ENCODE results near the gene TTLL10. TPM values are rescaled to one million over a fixed set of nuclear protein-coding genes. Genes with fewer than 3 reads are reported as not detected.

The TTLL10 gene
- total RNA-seq, 1 donor from 2014 or later: not detected

DNA sequence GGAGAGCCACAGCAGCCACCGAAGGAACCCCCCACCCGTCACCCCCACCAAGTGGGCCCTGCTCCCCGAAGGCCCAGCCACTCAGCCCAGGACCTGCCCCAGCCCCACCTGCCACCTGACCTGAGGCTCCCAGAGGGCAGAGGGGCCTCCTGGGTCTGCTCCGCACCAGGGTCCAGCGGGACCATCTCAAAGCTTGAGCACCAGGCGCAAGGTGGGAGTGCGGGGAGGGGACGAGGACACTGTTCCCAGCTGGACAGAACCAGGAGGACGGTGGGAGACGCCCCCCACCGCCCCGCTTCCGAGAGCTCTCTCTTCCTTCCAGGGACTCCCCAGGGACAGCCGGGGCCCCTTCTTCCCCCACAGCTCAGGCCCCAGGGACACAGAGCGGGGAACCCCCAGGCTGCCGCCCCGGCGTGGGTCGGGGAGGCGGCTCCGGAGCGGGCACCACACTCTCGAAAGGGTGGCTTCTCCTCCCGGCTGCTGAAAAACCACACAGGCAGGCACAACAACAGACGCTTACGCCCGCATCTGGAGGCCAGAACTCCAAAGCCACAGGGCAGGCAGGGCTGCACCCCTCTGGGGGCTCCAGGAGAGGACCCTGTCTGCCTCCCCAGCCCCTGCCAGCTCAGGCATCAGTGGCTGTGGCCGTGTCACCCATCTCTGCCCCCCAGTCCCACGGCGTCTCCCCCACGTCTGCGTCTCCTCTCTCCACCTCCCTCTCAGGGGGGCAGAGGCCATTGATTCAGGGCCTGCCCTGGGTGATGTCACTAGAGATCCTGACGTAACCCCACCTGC is 1.9 kb upstream of the TTLL10 start:
- no peaks in the 10 kb centered on the region for H3K9me3 Mint-ChIP-seq (ENCODE audit: unreplicated experiment)
- no peak overlapping the region for H3K4me2 ChIP-seq (ENCODE audit: low read length)
- no peak overlapping the region for H3K27ac ChIP-seq (ENCODE audit: low read depth, low read length)
- no peaks in the 10 kb centered on the region for H3K36me3 ChIP-seq (ENCODE audit: insufficient read depth, low read length)
- peak overlapping the region; percentile 62 for H3K27ac Mint-ChIP-seq (ENCODE audit: unreplicated experiment)
- H3K27me3 Mint-ChIP-seq (ENCODE audit: low read depth, unreplicated experiment): peaks cover 29% of the 10 kb centered on the region
- FAIRE-seq: no peak
- H3K4me3 ChIP-seq (ENCODE audit: insufficient read depth, low read depth, low read length): no peak overlapping the region
- no peak for TF ChIP-seq EZH2 (IDR thresholded peaks at IDR 0.05; ENCODE audit: insufficient read depth, low read length)
- TF ChIP-seq, protein P1, sequence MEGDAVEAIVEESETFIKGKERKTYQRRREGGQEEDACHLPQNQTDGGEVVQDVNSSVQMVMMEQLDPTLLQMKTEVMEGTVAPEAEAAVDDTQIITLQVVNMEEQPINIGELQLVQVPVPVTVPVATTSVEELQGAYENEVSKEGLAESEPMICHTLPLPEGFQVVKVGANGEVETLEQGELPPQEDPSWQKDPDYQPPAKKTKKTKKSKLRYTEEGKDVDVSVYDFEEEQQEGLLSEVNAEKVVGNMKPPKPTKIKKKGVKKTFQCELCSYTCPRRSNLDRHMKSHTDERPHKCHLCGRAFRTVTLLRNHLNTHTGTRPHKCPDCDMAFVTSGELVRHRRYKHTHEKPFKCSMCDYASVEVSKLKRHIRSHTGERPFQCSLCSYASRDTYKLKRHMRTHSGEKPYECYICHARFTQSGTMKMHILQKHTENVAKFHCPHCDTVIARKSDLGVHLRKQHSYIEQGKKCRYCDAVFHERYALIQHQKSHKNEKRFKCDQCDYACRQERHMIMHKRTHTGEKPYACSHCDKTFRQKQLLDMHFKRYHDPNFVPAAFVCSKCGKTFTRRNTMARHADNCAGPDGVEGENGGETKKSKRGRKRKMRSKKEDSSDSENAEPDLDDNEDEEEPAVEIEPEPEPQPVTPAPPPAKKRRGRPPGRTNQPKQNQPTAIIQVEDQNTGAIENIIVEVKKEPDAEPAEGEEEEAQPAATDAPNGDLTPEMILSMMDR (IDR thresholded peaks at IDR 0.05; ENCODE audit: insufficient read depth, low read depth, low read length): no peak
- H2AFZ ChIP-seq (ENCODE audit: low read depth, low read length): no peak overlapping the region
- no peaks in the 10 kb centered on the region for H3K4me1 ChIP-seq (ENCODE audit: insufficient read depth, low read length)
- H3K9ac ChIP-seq (ENCODE audit: low read length): no peak overlapping the region
- no peaks in the 10 kb centered on the region for H4K20me1 ChIP-seq (ENCODE audit: insufficient read depth, low read length)
- peaks cover 29% of the 10 kb centered on the region for H3K27me3 ChIP-seq (ENCODE audit: insufficient read depth, low read length)
- no peaks in the 10 kb centered on the region for H3K36me3 Mint-ChIP-seq (ENCODE audit: low read depth, unreplicated experiment)
- peaks cover 4% of the 10 kb centered on the region for H3K4me1 Mint-ChIP-seq (ENCODE audit: low read depth, unreplicated experiment)
- no peaks in the 10 kb centered on the region for H3K79me2 ChIP-seq (ENCODE audit: insufficient read depth, low read length)
- no peak overlapping the region for H3K4me3 Mint-ChIP-seq (ENCODE audit: unreplicated experiment)
- DNase-seq (ENCODE audit: low read depth): no peak
- no peaks in the 10 kb centered on the region for H3K9me3 ChIP-seq (ENCODE audit: insufficient read depth, low read depth, low read length)

DNA sequence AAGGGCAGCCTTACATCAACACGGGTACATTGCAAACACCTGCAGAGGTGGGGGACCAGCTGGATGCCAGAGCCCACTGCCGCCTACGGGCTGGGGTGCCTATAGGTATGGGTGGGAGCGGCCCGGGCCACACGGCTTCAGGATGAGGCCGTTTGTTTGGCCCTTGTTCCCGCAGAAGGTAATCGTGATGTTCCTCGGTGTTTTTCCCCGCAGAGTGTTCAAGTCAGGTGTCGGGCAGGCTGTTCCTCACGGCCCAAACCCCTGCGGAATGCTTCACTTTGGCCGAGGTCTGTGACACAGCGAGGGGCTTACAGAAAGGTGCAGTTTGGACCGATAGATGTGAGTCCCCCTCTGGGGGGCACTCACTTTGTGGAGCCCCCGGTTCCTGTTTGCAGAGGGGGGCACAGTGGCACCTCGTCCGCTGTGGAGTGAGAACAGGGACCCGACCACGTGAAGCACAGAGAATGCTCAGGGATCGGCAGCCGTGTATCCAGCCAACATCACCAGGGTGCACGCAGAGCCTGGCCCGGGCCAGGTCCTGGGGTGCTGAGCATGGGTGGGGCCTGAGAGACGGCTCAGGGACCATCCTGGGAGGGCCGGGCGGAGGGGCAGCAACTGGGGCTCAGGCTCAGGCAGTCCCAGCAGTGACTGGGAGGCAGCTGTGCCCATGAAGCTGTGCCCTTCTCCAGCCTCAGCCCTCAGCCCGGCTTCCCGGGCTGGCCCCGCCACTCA is 453 bp upstream of the TTLL10 start:
- H3K4me1 ChIP-seq (ENCODE audit: insufficient read depth, low read length): no peaks in the 10 kb centered on the region
- peaks cover 4% of the 10 kb centered on the region for H3K4me1 Mint-ChIP-seq (ENCODE audit: low read depth, unreplicated experiment)
- H3K9me3 ChIP-seq (ENCODE audit: insufficient read depth, low read depth, low read length): no peaks in the 10 kb centered on the region
- H3K4me2 ChIP-seq (ENCODE audit: low read length): no peak overlapping the region
- H3K4me3 Mint-ChIP-seq (ENCODE audit: unreplicated experiment): no peak overlapping the region
- H3K27ac Mint-ChIP-seq (ENCODE audit: unreplicated experiment): no peak overlapping the region
- no peaks in the 10 kb centered on the region for H3K36me3 ChIP-seq (ENCODE audit: insufficient read depth, low read length)
- no peak overlapping the region for H3K4me3 ChIP-seq (ENCODE audit: insufficient read depth, low read depth, low read length)
- no peak for FAIRE-seq
- H3K9me3 Mint-ChIP-seq (ENCODE audit: unreplicated experiment): no peaks in the 10 kb centered on the region
- no peak overlapping the region for H2AFZ ChIP-seq (ENCODE audit: low read depth, low read length)
- no peak overlapping the region for H3K9ac ChIP-seq (ENCODE audit: low read length)
- peaks cover 35% of the 10 kb centered on the region for H3K27me3 ChIP-seq (ENCODE audit: insufficient read depth, low read length)
- H3K79me2 ChIP-seq (ENCODE audit: insufficient read depth, low read length): no peaks in the 10 kb centered on the region
- no peak for DNase-seq (ENCODE audit: low read depth)
- H3K27ac ChIP-seq (ENCODE audit: low read depth, low read length): no peak overlapping the region
- no peaks in the 10 kb centered on the region for H4K20me1 ChIP-seq (ENCODE audit: insufficient read depth, low read length)
- H3K36me3 Mint-ChIP-seq (ENCODE audit: low read depth, unreplicated experiment): no peaks in the 10 kb centered on the region
- peak; percentile 82 for TF ChIP-seq EZH2 (IDR thresholded peaks at IDR 0.05; ENCODE audit: insufficient read depth, low read length)
- TF ChIP-seq, protein P1 (IDR thresholded peaks at IDR 0.05; ENCODE audit: insufficient read depth, low read depth, low read length): no peak
- H3K27me3 Mint-ChIP-seq (ENCODE audit: low read depth, unreplicated experiment): peaks cover 35% of the 10 kb centered on the region

All from astrocyte (in vitro differentiated cells and primary cell).